ENCODE results near the gene SMARCC1.

- no peak for TF ChIP-seq CTCF (conservative IDR thresholded peaks at IDR 0.05; ENCODE audit: low read depth, low read length)
- no peak for TF ChIP-seq EZH2 (IDR thresholded peaks at IDR 0.05; ENCODE audit: low read length, unreplicated experiment)
- no peak for TF ChIP-seq EZH2phosphoT487 (IDR thresholded peaks at IDR 0.05; ENCODE audit: borderline replicate concordance, low read length)
Observed at GRCh38 chr3:47712398-47712797, 69.3 kb downstream of the SMARCC1 start.
